PC-3 (cell line): Measurements from ENCODE around the gene NME4.
A peak's percentile ranks its signal among the peaks of the same experiment; 100 is the strongest.

ENCODE experiments used
- EZH2 ChIP-seq: fragments of 300-600 bp; sonication (generic); IDR thresholded peaks from one replicate; pipeline ENCODE4 v1.6.1; 2017; ENCODE audit warnings: antibody characterized with exemption, mild to moderate bottlenecking, low read length; ENCODE audit not compliant: unreplicated experiment
- EZH2phosphoT487 ChIP-seq: fragments of 300-600 bp; sonication (generic); IDR thresholded peaks from 2 replicates; pipeline ENCODE4 v1.6.1; 2018; ENCODE audit warnings: mild to moderate bottlenecking, antibody characterized with exemption, low read length, borderline replicate concordance
- TF ChIP-seq, protein P1 (sequence below): fragments of 300-600 bp; sonication (generic); conservative IDR thresholded peaks from 2 replicates; pipeline ENCODE4 v1.5.1; 2017; ENCODE audit warnings: antibody characterized with exemption, low read depth, mild to moderate bottlenecking, low read length

GRCh38 chr16:361872-362701 is 34.9 kb upstream of the NME4 start:
- TF ChIP-seq EZH2phosphoT487 (no peak), EZH2 (no peak)
- TF ChIP-seq, protein P1, sequence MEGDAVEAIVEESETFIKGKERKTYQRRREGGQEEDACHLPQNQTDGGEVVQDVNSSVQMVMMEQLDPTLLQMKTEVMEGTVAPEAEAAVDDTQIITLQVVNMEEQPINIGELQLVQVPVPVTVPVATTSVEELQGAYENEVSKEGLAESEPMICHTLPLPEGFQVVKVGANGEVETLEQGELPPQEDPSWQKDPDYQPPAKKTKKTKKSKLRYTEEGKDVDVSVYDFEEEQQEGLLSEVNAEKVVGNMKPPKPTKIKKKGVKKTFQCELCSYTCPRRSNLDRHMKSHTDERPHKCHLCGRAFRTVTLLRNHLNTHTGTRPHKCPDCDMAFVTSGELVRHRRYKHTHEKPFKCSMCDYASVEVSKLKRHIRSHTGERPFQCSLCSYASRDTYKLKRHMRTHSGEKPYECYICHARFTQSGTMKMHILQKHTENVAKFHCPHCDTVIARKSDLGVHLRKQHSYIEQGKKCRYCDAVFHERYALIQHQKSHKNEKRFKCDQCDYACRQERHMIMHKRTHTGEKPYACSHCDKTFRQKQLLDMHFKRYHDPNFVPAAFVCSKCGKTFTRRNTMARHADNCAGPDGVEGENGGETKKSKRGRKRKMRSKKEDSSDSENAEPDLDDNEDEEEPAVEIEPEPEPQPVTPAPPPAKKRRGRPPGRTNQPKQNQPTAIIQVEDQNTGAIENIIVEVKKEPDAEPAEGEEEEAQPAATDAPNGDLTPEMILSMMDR, result peak; percentile 75
